Measurements from ENCODE around the gene RNF6. TPM values are rescaled to one million over a fixed set of nuclear protein-coding genes. Genes with fewer than 3 reads are reported as not detected.

Gene RNF6
- total RNA-seq (10 to 100 TPM; 28.7 to 32.5 TPM), polyA plus RNA-seq (10 to 100 TPM; 14.7 to 20.7 TPM)
- long read RNA-seq, donor 1, transcript RNF6-201 (5 exons, 3,282 nt): major isoform, 5 of 12 reads
- long read RNA-seq, donor 1, transcript RNF6-203 (5 exons, 3,706 nt): major isoform, 5 of 12 reads
- long read RNA-seq, donor 1, partial matches to known transcripts: 0 of 12 reads
- long read RNA-seq, donor 1, other reads (novel, unspliced or antisense): 0 of 12 reads
- long read RNA-seq, donor 2, partial matches to known transcripts: 0 of 1 reads
- long read RNA-seq, donor 2, other reads (novel, unspliced or antisense): 0 of 1 reads
- long read RNA-seq, donor 3, transcript RNF6-201 (5 exons, 3,282 nt): major isoform, 6 of 8 reads
- long read RNA-seq, donor 3, partial matches to known transcripts: 0 of 8 reads
- long read RNA-seq, donor 3, other reads (novel, unspliced or antisense): 0 of 8 reads
- long read RNA-seq, donor 4, partial matches to known transcripts: 0 of 1 reads
- long read RNA-seq, donor 4, other reads (novel, unspliced or antisense): 0 of 1 reads
- long read RNA-seq, donor 5, partial matches to known transcripts: 0 of 6 reads
- long read RNA-seq, donor 5, other reads (novel, unspliced or antisense): 0 of 6 reads

DNA sequence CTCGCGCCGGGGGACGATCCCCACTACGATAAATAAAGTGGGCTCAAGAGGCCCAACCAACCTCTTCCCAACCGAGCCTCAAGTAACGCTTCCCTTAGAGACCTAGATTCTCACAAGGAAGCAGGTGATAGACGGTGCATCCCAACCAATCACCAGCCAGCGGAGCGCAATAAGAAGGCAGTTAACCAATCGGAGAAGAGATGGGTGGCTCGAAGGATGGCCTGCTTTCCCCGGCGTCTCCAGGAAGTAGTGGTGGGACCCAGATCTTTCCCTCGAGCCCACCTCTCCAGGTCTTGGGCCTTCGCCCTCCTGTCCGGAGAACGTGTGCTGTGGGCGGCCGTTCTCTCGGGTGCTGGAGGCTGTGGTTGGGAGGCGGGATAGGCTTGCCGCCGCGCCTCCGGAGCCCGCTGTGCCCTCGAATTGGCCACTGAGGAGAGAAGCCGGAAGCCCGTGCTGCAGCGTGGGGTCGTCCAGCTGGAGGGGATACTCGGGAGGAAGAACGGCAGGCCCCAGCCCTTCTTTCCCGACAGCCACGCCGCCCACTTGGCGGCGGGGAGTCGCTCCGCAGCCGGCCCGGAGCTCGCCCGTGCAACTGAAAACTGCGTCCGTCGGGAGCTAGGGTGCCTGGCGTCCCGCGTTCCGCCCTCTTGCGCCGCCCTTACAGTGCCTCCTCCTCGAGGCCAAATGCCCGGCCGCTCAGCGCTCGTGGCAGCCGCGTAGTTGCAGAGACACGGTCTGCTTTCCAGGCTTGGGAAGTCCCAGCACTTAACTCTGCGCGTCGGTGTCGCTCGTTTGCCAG lies at the start of gene RNF6:
Gene RNF6 (minus strand): TSS at position 594 of the 799 bp plus-strand sequence. CDS start 2,665 bp downstream, outside the sequence.
- H3K4me3 ChIP-seq: peak within 1 kb of the TSS; percentile 82
- H3K27ac ChIP-seq (ENCODE audit: low read depth in 1 of 2, low read length in 1 of 2): peak within 1 kb of the TSS; percentile 95 to 96
- H3K4me1 ChIP-seq (ENCODE audit: control insufficient read depth in 5 of 5, insufficient read depth in 5 of 5, low read length in 5 of 5): peaks cover 0 to 11% (median 7%) of the 10 kb centered on the region in 5 donors
- no peak for TF ChIP-seq CTCF (IDR thresholded peaks at IDR 0.05; ENCODE audit: control extremely low read depth, extremely low read depth)
- no peaks in the 10 kb centered on the region for H3K27me3 ChIP-seq (ENCODE audit: control insufficient read depth in 3 of 3, insufficient read depth in 3 of 3, low read length in 2 of 3)
- no peaks in the 10 kb centered on the region for H3K9me3 ChIP-seq (ENCODE audit: control insufficient read depth in 4 of 4, insufficient read depth in 3 of 4, low read length in 3 of 4)
- peak within 1 kb of the TSS; percentile 91 to 93 for H3K9ac ChIP-seq (ENCODE audit: insufficient read depth in 1 of 2, low read length in 2 of 2)
- H3K36me3 ChIP-seq (ENCODE audit: control insufficient read depth in 4 of 4, insufficient read depth in 4 of 4, low read length in 4 of 4): peaks cover 4 to 26% (median 10%) of the 10 kb centered on the region in 4 donors
- ATAC-seq (ENCODE audit: insufficient read depth, low FRiP score) (peak; percentile 96), DNase-seq (peak; percentile 95 to 99 (median 98))
- 0% methylated on average over 62 to 67 of the region's 67 CpGs for WGBS, 2 donors

DNA sequence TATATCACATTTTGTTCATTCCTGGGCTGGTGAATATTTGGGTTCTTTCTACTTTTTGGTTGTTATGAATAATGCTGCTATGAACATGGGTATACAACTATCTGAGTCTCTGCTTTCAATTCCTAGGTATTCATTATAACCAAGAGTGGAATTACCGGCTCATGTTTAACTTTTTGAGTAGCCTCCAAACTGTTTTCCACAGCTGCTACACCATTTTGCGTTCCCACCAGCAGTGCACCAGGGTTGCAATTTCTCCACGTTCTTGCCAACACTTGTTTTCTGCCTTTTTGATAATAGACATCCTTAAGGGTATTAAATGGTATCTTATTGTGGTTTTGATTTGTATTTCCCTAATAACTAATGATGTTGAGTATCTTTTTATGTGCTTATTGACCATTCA lies 48.6 kb upstream of the RNF6 start:
- no peak for DNase-seq
- no peaks in the 10 kb centered on the region for H3K9me3 ChIP-seq (ENCODE audit: control insufficient read depth in 4 of 4, insufficient read depth in 3 of 4, low read length in 3 of 4)
- 95 to 98% methylated on average over 3 of the region's 3 CpGs for WGBS, 2 donors
- H3K4me3 ChIP-seq: no peak overlapping the region
- no peak overlapping the region for H3K27ac ChIP-seq (ENCODE audit: low read depth in 1 of 2, low read length in 1 of 2)
- no peaks in the 10 kb centered on the region for H3K27me3 ChIP-seq (ENCODE audit: control insufficient read depth in 3 of 3, insufficient read depth in 3 of 3, low read length in 2 of 3)
- peaks cover 0 to 17% (median 0%) of the 10 kb centered on the region in 5 donors for H3K4me1 ChIP-seq (ENCODE audit: control insufficient read depth in 5 of 5, insufficient read depth in 5 of 5, low read length in 5 of 5)
- ATAC-seq (ENCODE audit: insufficient read depth, low FRiP score): no peak
- H3K9ac ChIP-seq (ENCODE audit: insufficient read depth in 1 of 2, low read length in 2 of 2): no peak overlapping the region
- H3K36me3 ChIP-seq (ENCODE audit: control insufficient read depth in 4 of 4, insufficient read depth in 4 of 4, low read length in 4 of 4): no peaks in the 10 kb centered on the region
- TF ChIP-seq CTCF (IDR thresholded peaks at IDR 0.05; ENCODE audit: control extremely low read depth, extremely low read depth): no peak

DNA sequence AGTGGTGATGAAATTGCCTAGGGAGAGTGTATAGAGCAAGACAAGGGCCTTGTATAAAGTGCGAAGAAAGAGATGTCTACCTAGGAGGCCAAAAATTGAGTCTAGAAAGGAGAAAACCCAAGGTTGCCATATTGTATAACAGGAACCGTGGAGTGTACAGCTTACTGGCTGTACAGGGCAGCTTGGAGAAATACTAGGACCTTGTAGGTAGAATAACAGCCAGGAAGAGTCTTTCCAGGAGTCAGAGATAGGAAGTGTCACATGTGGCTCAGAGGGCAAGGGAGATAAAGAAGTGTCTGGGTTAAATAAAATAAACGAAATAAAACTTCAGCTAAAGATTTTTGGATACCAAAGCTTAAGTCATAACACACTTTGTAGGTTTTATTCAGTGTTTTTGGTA lies 44.2 kb upstream of the RNF6 start:
- peaks cover 0 to 23% (median 0%) of the 10 kb centered on the region in 5 donors for H3K4me1 ChIP-seq (ENCODE audit: control insufficient read depth in 5 of 5, insufficient read depth in 5 of 5, low read length in 5 of 5)
- no peaks in the 10 kb centered on the region for H3K9me3 ChIP-seq (ENCODE audit: control insufficient read depth in 4 of 4, insufficient read depth in 3 of 4, low read length in 3 of 4)
- H3K9ac ChIP-seq (ENCODE audit: insufficient read depth in 1 of 2, low read length in 2 of 2): no peak overlapping the region
- H3K27ac ChIP-seq (ENCODE audit: low read depth in 1 of 2, low read length in 1 of 2): no peak overlapping the region
- ATAC-seq (ENCODE audit: insufficient read depth, low FRiP score) (no peak), DNase-seq (no peak)
- H3K27me3 ChIP-seq (ENCODE audit: control insufficient read depth in 3 of 3, insufficient read depth in 3 of 3, low read length in 2 of 3): no peaks in the 10 kb centered on the region
- no peaks in the 10 kb centered on the region for H3K36me3 ChIP-seq (ENCODE audit: control insufficient read depth in 4 of 4, insufficient read depth in 4 of 4, low read length in 4 of 4)
- 73 to 88% methylated on average over 3 of the region's 3 CpGs for WGBS, 2 donors
- no peak overlapping the region for H3K4me3 ChIP-seq
- no peak for TF ChIP-seq CTCF (IDR thresholded peaks at IDR 0.05; ENCODE audit: control extremely low read depth, extremely low read depth)
